Frontal cortex (tissue), 4 donors: Measurements from ENCODE around the gene POLG2. TPM values are rescaled to one million over a fixed set of nuclear protein-coding genes. Genes with fewer than 3 reads are reported as not detected.
A peak's percentile ranks its signal among the peaks of the same experiment; 100 is the strongest.

Experiments used
- DNase-seq, 2 donors: peaks; one replicate each; pipeline ENCODE4 v3.0.0; 2012; ENCODE audit warnings: low spot score in 2 of 2
- FAIRE-seq: peaks from 2 replicates; lab custom pipeline; 2012; peaks lifted over from hg19 to GRCh38; lab: Jason Lieb, UNC
- total RNA-seq: library from RNA; depleted of rRNA; stranded (reverse); fragments of >200 nt; gene quantifications from one replicate; pipeline ENCODE4 v1.2.3, GENCODE V29; 2014
- donor health status: control.
- donor health status: control.
- donor health status: control.

Gene POLG2
- 13.5 TPM for total RNA-seq

GRCh38 chr17:64496786-64497564 is at the start of gene POLG2:
Gene POLG2 (minus strand): TSS chr17:64497054. CDS start chr17:64496968, 86 bp downstream.
- FAIRE-seq (no peak), DNase-seq (peak; percentile 75 to 84)

GRCh38 chr17:64544742-64545141 is 47.9 kb upstream of the POLG2 start:
- FAIRE-seq (no peak), DNase-seq (no peak)

- no peak for DNase-seq
- no peak for FAIRE-seq
Measured at GRCh38 chr17:64540118-64540776, 43.4 kb upstream of the POLG2 start.

GRCh38 chr17:64538508-64539130 is 41.8 kb upstream of the POLG2 start:
- no peak for DNase-seq

GRCh38 chr17:64537488-64537887 is 40.6 kb upstream of the POLG2 start:
- FAIRE-seq (no peak), DNase-seq (no peak)

More at GRCh38 chr17:64538508-64539130, 41.8 kb upstream of the POLG2 start:
- no peak for FAIRE-seq

GRCh38 chr17:64536913-64537312 is 40.1 kb upstream of the POLG2 start:
- FAIRE-seq (no peak), DNase-seq (no peak)

- FAIRE-seq: no peak
Measured at GRCh38 chr17:64535357-64535756, 38.5 kb upstream of the POLG2 start.

GRCh38 chr17:64534187-64534586 is 37.3 kb upstream of the POLG2 start:
- no peak for FAIRE-seq
- DNase-seq: no peak

More at GRCh38 chr17:64535357-64535756, 38.5 kb upstream of the POLG2 start:
- no peak for DNase-seq

- no peak for FAIRE-seq
- DNase-seq: no peak
Measured at GRCh38 chr17:64533784-64534183, 36.9 kb upstream of the POLG2 start.

GRCh38 chr17:64532409-64532808 is 35.6 kb upstream of the POLG2 start:
- FAIRE-seq (no peak), DNase-seq (no peak)

GRCh38 chr17:64531955-64532371 is 35.1 kb upstream of the POLG2 start:
- no peak for DNase-seq
- no peak for FAIRE-seq

GRCh38 chr17:64529221-64529620 is 32.4 kb upstream of the POLG2 start:
- no peak for DNase-seq

GRCh38 chr17:64527914-64528313 is 31.1 kb upstream of the POLG2 start:
- FAIRE-seq: no peak

More at GRCh38 chr17:64529221-64529620, 32.4 kb upstream of the POLG2 start:
- no peak for FAIRE-seq

GRCh38 chr17:64520359-64520758 is 23.5 kb upstream of the POLG2 start:
- FAIRE-seq: no peak

More at GRCh38 chr17:64527914-64528313, 31.1 kb upstream of the POLG2 start:
- no peak for DNase-seq

GRCh38 chr17:64519601-64520000 is 22.7 kb upstream of the POLG2 start:
- DNase-seq (no peak), FAIRE-seq (no peak)

More at GRCh38 chr17:64520359-64520758, 23.5 kb upstream of the POLG2 start:
- DNase-seq: no peak

GRCh38 chr17:64515829-64516228 is 19.0 kb upstream of the POLG2 start:
- FAIRE-seq (no peak), DNase-seq (no peak)

GRCh38 chr17:64515419-64515818 is 18.6 kb upstream of the POLG2 start:
- DNase-seq (no peak), FAIRE-seq (no peak)

GRCh38 chr17:64509179-64509578 is 12.3 kb upstream of the POLG2 start:
- FAIRE-seq (no peak), DNase-seq (no peak)

GRCh38 chr17:64508683-64509082 is 11.8 kb upstream of the POLG2 start:
- DNase-seq: no peak
- no peak for FAIRE-seq

GRCh38 chr17:64507413-64507782 is 10.5 kb upstream of the POLG2 start:
- DNase-seq (peak; percentile 43 to 46), FAIRE-seq (no peak)
